AG08395 (cell line): ENCODE results near the gene CD1C.
"Not testable (repeated sequence)": the region's sequence is repeated elsewhere in the genome, so short reads cannot be mapped to it uniquely, and the experiment has no call there.

Experiments used
- DNase-seq: peaks from one replicate; pipeline ENCODE4 v3.0.0; 2012; ENCODE audit warnings: mixed read lengths, low spot score

Gene CD1C

DNA sequence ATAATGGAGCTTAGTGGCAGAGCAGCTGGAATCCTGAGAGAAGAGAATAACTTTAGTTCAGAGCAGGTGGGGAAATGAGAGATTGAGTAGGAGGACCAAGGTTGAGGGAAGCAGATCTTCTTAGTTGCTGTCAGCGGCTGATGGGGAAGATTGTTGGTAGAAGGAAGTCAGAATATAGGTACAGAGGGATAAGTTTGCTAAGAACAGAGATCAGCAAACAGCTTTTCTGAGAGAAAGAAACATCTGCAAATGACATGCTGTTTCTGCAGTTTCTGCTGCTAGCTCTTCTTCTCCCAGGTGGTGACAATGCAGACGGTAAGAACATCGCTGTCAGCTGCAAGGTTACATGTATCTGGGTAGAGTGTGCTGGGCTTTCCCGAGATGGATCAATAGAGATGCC is at the start of gene CD1C:
Gene CD1C, plus strand, starts transcription at position 113 of the 400 bp plus-strand sequence. Its CDS starts 142 bp downstream, at position 255.
- DNase-seq = no peak

DNA sequence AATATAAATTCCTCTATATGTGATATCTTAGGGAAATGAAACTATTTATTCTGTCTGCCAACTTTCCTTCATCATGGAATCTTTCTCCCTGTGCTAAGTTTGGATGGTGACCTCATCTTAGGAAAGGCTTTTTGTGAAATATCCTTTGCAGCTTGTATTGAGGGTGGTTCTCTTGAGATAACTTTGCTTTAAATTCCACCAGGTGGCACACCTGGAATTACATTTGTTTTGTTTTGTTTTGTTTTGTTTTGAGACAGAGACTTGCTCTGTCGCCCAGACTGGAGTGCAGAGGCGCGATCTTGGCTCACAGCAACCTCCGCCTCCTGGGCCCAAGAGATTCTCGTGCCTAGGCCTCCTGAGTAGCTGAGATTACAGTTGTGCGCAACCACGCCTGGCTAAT is 43.1 kb upstream of the CD1C start:
- no peak for DNase-seq

DNA sequence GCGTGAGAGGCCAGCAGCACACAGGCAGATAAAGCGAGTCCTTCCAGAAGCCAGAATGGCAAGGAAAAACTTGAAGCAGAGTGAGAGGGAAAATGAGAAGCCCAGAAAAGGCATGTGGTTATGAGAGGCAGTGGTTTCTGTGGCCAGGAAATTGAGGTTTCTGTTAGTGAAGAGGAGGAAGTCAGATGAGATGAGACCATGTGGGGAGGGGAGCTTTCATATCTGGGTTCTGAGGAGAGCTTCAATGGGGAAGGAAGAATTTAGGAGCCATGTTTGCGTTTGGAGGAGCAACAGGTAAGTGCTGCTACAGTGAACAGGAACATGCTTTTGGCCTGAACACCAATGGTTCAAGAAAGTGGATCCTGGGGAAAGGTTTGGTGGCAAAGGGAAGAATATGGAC is 41.6 kb upstream of the CD1C start:
- DNase-seq = no peak

DNA sequence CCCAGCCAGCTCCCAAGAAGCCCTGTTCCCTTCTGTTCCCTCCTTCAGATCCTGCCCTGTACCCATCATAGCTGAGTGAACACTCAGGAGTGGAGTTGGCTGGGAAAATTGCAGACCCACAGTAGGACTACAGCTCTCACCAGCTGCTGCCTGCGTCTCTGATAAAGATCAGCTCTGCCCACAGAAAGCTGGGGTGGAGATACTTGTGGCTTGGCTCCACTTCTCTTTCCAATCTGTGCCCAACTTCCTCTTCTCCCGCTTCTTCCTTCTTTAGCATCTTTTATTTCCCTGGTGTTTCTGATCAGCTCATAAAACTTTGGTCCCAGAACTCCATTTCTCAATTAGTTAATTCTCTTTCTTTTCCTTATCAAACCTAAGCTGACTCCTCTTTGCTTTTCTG is 41.0 kb upstream of the CD1C start:
- no peak for DNase-seq

- no peak for DNase-seq
Measured at GRCh38 chr1:158249646-158250045, 40.1 kb upstream of the CD1C start.

DNA sequence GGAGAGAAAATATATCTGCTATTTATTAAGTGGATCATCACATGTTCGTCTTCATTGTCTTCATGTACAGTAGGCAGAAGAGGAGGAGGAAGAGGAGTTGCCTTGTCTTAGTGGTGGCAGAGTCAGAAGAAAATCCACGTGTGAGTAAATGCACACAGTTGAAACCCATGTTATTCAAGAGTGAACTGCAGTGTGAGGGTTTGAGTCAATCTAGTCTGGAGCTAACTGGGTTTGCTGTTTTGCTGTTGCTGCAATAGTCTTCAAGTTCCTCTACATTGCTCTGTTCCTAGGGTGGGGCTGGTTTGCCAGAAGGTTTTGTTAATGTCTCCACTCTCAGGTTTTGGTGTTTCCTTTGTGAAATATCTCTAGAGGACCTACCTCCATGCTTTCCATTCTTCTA is 38.6 kb upstream of the CD1C start:
- no peak for DNase-seq

DNA sequence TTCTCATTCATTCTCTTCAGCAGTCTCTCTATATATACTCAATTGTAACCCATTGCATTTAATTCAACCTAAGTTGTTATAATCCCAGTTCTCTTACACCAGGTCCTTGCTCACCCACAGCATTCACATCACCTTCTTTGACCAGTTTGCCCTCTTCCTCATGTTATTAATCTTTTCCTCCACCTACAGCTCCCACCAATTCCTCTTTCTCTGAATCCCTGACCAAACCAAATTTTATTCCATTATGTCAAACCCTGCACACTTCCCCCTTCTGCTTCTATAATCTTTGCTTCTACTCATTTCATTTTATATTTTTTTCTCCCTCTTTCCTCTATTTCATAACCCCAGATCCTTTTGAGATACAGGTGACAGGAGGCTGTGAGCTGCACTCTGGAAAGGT is 34.1 kb upstream of the CD1C start:
- DNase-seq = no peak

GRCh38 chr1:158256747-158257146 is 33.0 kb upstream of the CD1C start:
- not testable (repeated sequence) for DNase-seq

DNA sequence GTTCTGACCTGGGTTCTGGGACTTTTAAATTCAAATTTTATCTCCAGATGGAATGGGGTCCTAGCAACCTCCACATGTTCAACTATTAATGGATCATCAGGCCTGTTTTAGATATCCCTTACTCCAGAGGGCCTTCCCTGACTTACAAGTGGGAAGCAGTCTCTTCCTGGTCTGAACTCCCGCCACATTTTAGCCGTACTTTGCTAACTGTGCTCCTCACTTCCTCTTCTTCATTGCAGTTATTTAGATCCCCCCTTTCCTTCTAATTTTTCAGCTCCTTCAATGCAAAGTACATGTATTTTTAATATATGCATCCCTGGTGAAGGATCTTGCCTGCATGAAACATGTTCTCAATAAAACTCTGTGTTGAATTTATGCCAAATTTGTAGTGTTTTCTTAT is 31.8 kb upstream of the CD1C start:
- no peak for DNase-seq

DNA sequence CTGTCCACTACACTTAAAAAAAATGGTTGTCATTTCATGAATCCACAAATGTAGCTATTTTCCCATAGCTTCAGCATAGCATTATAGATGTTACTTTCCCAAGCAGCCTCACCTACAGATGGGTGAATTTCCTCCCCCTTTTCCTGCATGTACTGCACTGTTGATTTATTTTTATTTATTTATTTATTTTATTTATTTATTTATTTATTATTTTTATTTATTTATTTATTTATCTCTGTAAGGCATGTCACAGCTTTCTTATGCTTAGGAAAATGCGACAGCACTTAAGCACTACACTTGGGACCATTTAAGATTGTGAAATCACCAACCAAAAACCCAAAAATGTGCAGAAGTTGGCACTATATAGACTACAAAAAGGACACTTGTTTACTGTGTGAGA is 30.6 kb upstream of the CD1C start:
- DNase-seq = no peak

- DNase-seq = no peak
Measured at GRCh38 chr1:158272681-158273080, 17.0 kb upstream of the CD1C start.

GRCh38 chr1:158274797-158275196 is 14.9 kb upstream of the CD1C start:
- no peak for DNase-seq

DNA sequence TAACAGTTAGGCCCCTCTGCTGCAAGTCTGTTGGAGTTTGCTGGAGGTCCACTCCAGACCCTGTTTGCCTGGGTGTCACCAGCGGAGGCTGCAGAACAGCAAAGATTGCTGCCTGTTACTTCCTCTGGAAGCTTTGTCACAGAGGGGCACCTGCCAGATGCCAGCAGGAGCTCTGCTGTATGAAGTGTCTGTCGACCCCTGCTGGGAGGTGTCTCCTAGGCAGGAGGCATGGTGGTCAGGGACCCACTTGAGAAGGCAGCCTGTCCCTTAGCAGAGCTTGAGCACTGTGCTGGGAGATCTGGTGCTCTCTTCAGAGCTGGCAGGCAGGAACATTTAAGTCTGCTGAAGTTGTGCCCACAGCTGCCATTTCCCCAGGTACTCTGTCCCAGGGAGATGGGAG is 7.3 kb upstream of the CD1C start:
- not testable (repeated sequence) for DNase-seq

- no peak for DNase-seq
Measured at GRCh38 chr1:158283965-158284364, 5.8 kb upstream of the CD1C start.

DNA sequence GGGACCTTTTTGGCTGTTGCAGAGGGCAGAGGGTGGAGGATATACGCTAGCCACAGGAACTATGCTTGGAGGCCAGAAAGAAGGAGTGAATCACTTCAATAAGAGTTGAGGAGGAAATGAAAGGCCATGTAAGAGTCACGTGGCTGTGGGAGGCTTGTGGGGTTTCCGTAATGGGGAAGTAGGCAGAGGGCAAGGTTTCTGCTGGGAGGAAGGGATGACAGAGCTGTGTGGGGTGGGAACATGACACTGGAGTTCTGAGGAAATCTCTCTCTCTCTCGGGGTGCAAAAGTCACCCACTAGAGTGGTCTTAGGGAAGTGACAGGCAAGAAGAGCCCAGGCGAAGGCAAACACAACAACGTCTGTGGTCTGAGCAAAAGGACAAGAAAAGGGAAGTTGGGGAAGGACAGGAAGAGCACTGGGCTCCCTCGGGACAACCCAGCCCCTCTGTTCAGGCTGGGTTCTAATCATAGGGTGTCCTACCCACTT is 3.9 kb upstream of the CD1C start:
- DNase-seq = no peak

- DNase-seq = no peak
Measured at GRCh38 chr1:158286487-158286886, 3.2 kb upstream of the CD1C start.

GRCh38 chr1:158286941-158287346 is 2.8 kb upstream of the CD1C start:
- DNase-seq = no peak

- DNase-seq = no peak
Measured at GRCh38 chr1:158290321-158290844, 660 bp downstream of the CD1C start.

GRCh38 chr1:158295791-158296190 is 6.1 kb downstream of the CD1C start:
- no peak for DNase-seq

- no peak for DNase-seq
Measured at GRCh38 chr1:158310623-158311022, 20.9 kb downstream of the CD1C start.

DNA sequence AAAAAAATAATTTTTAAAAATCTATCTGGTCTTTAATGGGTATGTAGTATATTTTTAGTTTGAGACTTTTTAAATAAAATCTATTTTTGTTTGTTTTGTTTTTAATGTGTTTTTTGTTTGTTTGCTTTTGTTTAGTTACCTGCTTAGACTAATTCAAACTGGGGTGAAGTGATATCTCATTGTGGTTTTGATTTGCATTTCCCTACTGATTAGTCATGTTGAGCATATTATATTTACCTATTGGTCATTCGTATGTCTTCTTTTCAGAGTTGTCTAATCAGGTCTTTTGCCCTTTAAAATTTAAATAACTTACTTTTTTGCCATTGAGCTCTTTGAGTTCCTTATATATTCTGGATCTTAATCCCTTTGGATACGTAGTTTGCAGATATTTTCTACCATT is 21.3 kb downstream of the CD1C start:
- DNase-seq = no peak

- no peak for DNase-seq
Measured at GRCh38 chr1:158323866-158324265, 34.1 kb downstream of the CD1C start.

DNA sequence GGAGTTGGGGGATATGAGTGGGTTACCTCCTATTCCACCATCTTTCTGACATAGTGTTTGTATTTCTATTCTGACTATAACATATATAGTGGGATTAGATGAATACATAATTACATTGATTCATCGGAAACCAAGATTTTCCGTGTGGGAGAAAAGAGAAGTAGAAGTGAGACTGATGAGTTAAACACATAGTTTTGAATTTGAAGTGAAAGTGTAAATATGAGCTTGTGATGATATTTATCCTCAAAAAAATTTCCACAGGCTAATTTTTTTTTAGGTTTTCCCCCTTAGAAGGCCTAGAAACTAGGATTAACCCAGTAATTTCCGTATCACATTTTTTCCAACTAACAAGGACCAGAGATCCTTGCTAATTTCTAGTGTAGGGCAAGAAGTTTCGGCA is 34.7 kb downstream of the CD1C start:
- no peak for DNase-seq

GRCh38 chr1:158327481-158327880 is 37.8 kb downstream of the CD1C start:
- no peak for DNase-seq

GRCh38 chr1:158328426-158328825 is 38.7 kb downstream of the CD1C start:
- DNase-seq = no peak
